ENCODE measurements around the gene SRMS.

Gene SRMS, protein sequence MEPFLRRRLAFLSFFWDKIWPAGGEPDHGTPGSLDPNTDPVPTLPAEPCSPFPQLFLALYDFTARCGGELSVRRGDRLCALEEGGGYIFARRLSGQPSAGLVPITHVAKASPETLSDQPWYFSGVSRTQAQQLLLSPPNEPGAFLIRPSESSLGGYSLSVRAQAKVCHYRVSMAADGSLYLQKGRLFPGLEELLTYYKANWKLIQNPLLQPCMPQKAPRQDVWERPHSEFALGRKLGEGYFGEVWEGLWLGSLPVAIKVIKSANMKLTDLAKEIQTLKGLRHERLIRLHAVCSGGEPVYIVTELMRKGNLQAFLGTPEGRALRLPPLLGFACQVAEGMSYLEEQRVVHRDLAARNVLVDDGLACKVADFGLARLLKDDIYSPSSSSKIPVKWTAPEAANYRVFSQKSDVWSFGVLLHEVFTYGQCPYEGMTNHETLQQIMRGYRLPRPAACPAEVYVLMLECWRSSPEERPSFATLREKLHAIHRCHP

DNA sequence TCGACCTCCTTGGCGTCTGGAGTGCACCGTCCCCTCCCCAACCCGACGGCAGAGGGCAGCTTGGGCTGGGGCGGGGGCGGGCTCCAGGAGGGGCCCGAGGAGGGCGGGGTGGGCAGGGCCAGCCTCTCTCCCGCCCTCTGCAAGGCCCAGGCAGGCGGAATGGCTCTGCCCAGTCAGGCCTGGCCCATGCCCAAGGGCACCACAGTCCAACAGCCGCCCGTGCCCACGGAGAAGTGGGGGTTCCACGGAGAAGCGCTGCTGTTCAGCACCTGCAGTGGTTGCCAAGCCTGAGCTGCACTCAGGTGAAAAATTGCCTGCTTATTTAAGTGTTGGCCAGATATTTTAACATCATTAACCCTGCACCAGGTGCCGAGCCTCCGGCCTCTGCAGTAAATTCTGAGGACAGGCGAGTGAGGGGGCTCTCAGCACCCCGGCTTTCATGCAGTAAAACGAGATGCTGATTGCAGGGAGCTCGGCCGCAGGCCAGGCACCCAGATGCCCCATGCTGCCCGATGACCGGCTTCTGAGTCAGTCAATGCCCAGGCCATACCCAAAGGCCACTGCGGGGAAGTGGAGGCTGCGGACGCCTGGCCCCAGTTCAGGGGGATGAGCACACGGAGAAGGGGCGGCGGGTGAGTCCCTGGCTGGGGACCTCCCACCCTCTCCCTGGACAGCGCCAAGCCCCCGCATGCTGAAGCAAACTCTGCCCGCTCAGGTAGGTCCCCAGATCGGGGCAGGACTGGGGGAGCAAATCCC lies at the start of gene SRMS:
SRMS (minus strand) TSS at position 25 of the 756 bp plus-strand sequence. CDS start 286 bp downstream, outside the sequence.
- TF ChIP-seq, protein P1, sequence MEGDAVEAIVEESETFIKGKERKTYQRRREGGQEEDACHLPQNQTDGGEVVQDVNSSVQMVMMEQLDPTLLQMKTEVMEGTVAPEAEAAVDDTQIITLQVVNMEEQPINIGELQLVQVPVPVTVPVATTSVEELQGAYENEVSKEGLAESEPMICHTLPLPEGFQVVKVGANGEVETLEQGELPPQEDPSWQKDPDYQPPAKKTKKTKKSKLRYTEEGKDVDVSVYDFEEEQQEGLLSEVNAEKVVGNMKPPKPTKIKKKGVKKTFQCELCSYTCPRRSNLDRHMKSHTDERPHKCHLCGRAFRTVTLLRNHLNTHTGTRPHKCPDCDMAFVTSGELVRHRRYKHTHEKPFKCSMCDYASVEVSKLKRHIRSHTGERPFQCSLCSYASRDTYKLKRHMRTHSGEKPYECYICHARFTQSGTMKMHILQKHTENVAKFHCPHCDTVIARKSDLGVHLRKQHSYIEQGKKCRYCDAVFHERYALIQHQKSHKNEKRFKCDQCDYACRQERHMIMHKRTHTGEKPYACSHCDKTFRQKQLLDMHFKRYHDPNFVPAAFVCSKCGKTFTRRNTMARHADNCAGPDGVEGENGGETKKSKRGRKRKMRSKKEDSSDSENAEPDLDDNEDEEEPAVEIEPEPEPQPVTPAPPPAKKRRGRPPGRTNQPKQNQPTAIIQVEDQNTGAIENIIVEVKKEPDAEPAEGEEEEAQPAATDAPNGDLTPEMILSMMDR (IDR thresholded peaks at IDR 0.05; ENCODE audit: insufficient read depth, missing control alignments) = no peak
- DNase-seq (ENCODE audit: insufficient read length, low spot score) (no peak), FAIRE-seq (no peak)

DNA sequence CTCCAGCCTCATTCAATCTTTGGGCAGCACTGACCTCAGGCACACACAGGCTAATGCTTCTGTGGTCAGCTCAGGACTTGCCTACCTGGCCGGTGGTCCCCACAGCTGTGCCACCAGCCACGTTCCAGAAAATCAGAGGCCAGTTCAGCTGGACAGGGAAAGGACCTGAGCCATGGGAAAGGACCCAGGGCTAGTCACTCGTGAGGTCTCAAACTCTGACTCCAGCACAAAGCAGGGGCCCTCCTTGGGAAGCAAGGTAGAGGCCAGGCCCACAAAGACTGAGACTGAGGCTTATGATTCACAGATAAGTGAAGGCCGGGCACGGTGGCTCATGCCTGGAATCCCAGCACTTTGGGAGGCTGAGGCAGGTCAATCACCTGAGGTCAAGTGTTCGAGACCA lies 48.9 kb upstream of the SRMS start:
- no peak for DNase-seq (ENCODE audit: insufficient read length, low spot score)
- FAIRE-seq = no peak
- TF ChIP-seq, protein P1 (IDR thresholded peaks at IDR 0.05; ENCODE audit: insufficient read depth, missing control alignments) = no peak

DNA sequence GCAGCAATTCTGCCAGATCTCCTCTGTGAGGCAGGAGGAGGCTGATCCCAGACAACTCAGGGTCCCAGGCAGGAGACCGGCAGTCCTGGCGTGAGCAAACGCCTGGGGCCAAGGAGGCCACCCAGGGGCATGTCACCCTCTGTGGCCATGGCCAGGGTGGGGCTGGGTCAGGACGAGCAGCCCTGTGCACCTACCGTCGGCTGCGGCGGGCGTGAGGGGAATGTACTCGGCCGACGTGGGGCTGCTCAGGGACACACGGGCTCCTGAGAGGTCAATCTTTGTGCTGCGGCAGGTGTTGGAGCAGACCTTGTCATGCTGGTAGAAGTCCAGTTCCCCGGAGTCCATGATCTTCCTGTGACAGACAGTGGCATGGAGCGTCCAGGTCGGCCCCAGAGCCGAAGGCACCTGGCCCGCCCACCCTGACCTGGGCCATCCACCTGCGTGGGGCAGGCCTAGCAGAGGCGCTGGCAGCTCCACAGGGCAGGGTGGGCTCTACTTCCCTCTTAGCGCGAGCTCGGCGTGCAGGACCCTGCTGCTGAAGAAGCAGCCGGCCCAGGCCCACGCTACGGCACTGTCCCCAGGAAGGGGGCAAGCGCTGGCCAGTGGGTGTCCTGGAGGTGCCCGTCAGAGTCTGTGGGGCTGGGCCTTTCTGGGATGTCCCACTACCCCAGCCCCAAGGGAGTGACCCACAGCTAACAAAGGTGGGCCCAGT lies 48.0 kb upstream of the SRMS start:
- FAIRE-seq = no peak
- DNase-seq (ENCODE audit: insufficient read length, low spot score) = no peak
- TF ChIP-seq, protein P1 (IDR thresholded peaks at IDR 0.05; ENCODE audit: insufficient read depth, missing control alignments) = no peak

DNA sequence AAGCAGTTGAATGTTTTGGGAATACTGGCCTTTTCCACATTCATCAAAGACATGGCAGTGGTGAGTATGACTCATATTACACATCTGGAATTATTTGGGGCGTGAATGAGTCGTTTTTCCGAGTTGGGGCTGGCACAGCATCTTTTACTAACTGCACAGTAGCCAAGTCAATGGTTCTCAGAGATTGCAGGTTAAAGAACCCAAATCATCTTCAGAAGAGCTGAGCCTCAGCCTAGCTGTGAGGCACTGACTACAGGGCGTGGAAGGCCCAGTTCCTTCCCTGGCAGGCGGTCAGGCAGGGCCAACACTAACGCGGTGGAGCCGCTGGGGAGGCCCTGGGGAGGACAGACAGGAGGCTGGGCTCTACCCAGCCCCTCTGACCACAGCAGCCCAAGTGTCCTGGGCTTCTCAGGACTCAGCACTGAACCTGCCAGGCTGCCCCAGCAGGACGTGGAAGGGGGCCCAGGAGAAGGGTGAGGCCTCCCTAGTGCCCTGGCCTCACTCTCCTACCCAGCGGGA lies 46.6 kb upstream of the SRMS start:
- DNase-seq (ENCODE audit: insufficient read length, low spot score) = no peak
- no peak for FAIRE-seq
- TF ChIP-seq, protein P1 (IDR thresholded peaks at IDR 0.05; ENCODE audit: insufficient read depth, missing control alignments) = no peak

DNA sequence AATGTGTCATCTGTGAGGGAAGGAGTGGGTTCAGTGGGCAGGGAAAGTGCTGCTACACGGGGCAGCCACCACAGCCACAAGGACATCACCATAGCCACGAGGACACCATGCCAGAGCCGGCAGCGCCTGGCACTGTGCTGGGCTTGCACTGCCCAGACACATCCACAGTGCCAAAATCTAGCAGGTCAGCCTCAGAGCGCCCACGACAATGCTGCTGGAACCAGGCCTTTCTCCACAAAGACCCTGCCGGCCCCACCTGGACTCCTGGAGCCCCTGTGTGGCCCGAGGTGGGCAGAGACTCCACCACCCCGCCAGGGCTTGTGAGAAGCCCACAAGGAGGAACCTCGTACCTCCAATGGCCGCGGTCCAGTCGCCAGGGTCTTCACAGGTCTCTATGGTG lies 45.1 kb upstream of the SRMS start:
- TF ChIP-seq, protein P1 (IDR thresholded peaks at IDR 0.05; ENCODE audit: insufficient read depth, missing control alignments) = no peak
- no peak for FAIRE-seq
- DNase-seq (ENCODE audit: insufficient read length, low spot score) = no peak

DNA sequence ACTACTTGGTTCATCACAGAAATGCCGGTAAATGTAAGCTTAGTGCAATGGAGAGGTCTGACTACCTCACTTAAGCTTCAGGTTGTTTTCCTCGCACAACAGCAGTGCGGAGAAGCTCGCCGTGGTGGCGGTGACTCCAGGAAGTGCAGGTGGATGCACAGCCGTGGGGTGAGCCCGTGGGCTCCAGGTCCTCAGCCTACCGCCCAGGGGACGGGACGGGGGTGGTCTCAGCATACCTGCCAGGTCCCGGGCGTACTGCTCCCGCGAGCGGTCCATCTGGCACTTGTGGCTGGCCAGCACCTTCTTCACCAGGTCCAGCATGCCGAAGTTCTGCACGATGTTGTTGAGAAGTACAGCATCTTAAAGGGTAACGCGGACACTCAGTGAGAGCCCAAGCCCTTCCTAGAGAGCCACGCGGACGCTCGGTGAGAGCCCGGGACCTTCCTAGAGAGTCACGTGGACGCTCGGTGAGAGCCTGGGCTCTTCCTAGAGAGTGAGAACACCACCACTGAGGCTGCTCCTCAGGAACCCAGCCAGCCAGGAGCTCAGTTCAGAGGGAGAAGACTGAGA lies 44.3 kb upstream of the SRMS start:
- DNase-seq (ENCODE audit: insufficient read length, low spot score) (no peak), FAIRE-seq (no peak)
- TF ChIP-seq, protein P1 (IDR thresholded peaks at IDR 0.05; ENCODE audit: insufficient read depth, missing control alignments) = no peak

Measured in D721Med (cell line).